SHP77 (cell line): ENCODE measurements around the gene AFG3L2.
A peak's percentile ranks its signal among the peaks of the same experiment; 100 is the strongest.
"Not testable (repeated sequence)": the region's sequence is repeated elsewhere in the genome, so short reads cannot be mapped to it uniquely, and the experiment has no call there.

Experiments used
- DNase-seq, 2 experiments: peaks; one replicate each; lab custom pipeline; 2025; lab: John Stamatoyannopoulos, UW

The AFG3L2 gene

GRCh38 chr18:12376754-12377555 lies at the start of gene AFG3L2:
AFG3L2 (minus strand) TSS chr18:12377227; CDS start chr18:12377082, 145 bp downstream.
- peak; percentile 94 to 97 for DNase-seq

GRCh38 chr18:12424252-12424651 lies 47.2 kb upstream of the AFG3L2 start:
- no peak for DNase-seq

GRCh38 chr18:12423820-12424219 lies 46.8 kb upstream of the AFG3L2 start:
- DNase-seq: peak; percentile 49 to 58

- no peak for DNase-seq
Measured at GRCh38 chr18:12423393-12423792, 46.4 kb upstream of the AFG3L2 start.

- peak; percentile 49 to 77 for DNase-seq
Measured at GRCh38 chr18:12422936-12423335, 45.9 kb upstream of the AFG3L2 start.

- no peak for DNase-seq
Measured at GRCh38 chr18:12421732-12422131, 44.7 kb upstream of the AFG3L2 start.

- peak; percentile 31 to 49 for DNase-seq
Measured at GRCh38 chr18:12420821-12421421, 43.9 kb upstream of the AFG3L2 start.

GRCh38 chr18:12417687-12418086 lies 40.7 kb upstream of the AFG3L2 start:
- no peak for DNase-seq

- no peak for DNase-seq
Measured at GRCh38 chr18:12416098-12416729, 39.2 kb upstream of the AFG3L2 start.

GRCh38 chr18:12411456-12411855 lies 34.4 kb upstream of the AFG3L2 start:
- DNase-seq: no peak

GRCh38 chr18:12410747-12411146 lies 33.7 kb upstream of the AFG3L2 start:
- not testable (repeated sequence) for DNase-seq

GRCh38 chr18:12410081-12410481 lies 33.1 kb upstream of the AFG3L2 start:
- DNase-seq: no peak

GRCh38 chr18:12409469-12409868 lies 32.4 kb upstream of the AFG3L2 start:
- no peak for DNase-seq

- DNase-seq: no peak
Measured at GRCh38 chr18:12408247-12408869, 31.3 kb upstream of the AFG3L2 start.

- no peak for DNase-seq
Measured at GRCh38 chr18:12406371-12407111, 29.5 kb upstream of the AFG3L2 start.

- DNase-seq: no peak
Measured at GRCh38 chr18:12405066-12405465, 28.0 kb upstream of the AFG3L2 start.

GRCh38 chr18:12403601-12404506 lies 26.8 kb upstream of the AFG3L2 start:
- no peak for DNase-seq

- no peak for DNase-seq
Measured at GRCh38 chr18:12401881-12402280, 24.9 kb upstream of the AFG3L2 start.

GRCh38 chr18:12399231-12399630 lies 22.2 kb upstream of the AFG3L2 start:
- no peak for DNase-seq

- no peak for DNase-seq
Measured at GRCh38 chr18:12398625-12399024, 21.6 kb upstream of the AFG3L2 start.

GRCh38 chr18:12397793-12398192 lies 20.8 kb upstream of the AFG3L2 start:
- DNase-seq: no peak
